Measurements from ENCODE around the gene PROSER3. TPM values are rescaled to one million over a fixed set of nuclear protein-coding genes. Genes with fewer than 3 reads are reported as not detected.

PROSER3 gene
- total RNA-seq, 4 donors from 2014 or later, result 3.7 to 9.7 (median 8.6) TPM

DNA sequence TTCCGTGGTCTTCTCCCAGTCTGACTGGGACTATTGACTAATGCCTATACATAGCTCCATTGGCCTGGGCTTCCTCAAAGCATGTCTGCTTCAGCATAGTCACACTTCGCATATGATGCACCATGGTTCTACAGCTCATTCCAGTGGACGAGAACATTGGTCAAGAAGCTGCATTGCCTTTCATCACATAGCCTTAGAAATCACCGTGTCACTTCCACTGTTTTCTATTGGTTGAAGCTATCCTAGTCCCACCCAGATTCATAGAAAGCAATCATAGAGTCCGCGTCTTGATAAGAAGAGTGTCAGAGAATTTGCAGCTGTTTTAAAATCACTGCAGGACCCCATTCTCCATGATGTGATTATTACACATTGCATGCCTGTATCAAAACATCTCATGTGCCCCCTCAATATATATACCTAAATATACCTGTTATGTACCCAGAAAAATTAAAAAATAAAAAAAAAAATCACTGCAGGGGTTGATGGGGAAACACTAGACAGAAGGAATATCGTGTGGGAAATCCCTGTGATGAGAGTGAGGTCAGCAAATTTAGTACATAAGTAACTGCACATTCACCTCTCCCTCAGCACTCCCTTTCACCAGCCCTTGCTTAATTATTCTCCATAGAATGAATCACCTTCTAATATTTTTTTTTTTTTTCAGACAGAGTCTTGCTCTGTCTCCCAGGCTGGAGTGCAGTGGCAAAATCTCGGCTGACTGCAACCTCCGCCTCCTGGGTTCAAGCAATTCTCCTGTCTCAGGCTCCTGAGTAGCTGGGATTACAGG is 15.2 kb downstream of the PROSER3 start:
- H3K27ac ChIP-seq, result no peak overlapping the region
- peaks cover 10 to 31% (median 13%) of the 10 kb centered on the region in 3 donors for H3K4me1 ChIP-seq
- no peak overlapping the region for H3K4me3 ChIP-seq
- no peak for DNase-seq
- no peaks in the 10 kb centered on the region for H3K9me3 ChIP-seq
- TF ChIP-seq POLR2A (IDR thresholded peaks at IDR 0.05), result no peak
- TF ChIP-seq, protein P1, sequence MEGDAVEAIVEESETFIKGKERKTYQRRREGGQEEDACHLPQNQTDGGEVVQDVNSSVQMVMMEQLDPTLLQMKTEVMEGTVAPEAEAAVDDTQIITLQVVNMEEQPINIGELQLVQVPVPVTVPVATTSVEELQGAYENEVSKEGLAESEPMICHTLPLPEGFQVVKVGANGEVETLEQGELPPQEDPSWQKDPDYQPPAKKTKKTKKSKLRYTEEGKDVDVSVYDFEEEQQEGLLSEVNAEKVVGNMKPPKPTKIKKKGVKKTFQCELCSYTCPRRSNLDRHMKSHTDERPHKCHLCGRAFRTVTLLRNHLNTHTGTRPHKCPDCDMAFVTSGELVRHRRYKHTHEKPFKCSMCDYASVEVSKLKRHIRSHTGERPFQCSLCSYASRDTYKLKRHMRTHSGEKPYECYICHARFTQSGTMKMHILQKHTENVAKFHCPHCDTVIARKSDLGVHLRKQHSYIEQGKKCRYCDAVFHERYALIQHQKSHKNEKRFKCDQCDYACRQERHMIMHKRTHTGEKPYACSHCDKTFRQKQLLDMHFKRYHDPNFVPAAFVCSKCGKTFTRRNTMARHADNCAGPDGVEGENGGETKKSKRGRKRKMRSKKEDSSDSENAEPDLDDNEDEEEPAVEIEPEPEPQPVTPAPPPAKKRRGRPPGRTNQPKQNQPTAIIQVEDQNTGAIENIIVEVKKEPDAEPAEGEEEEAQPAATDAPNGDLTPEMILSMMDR (IDR thresholded peaks at IDR 0.05), result no peak
- H3K27me3 ChIP-seq, result no peaks in the 10 kb centered on the region
- 50 to 55% methylated on average over 9 of the region's 9 CpGs for WGBS, 2 donors
- H3K36me3 ChIP-seq, result peaks cover 0 to 20% (median 0%) of the 10 kb centered on the region in 3 donors
- intact Hi-C loops (cut with DNase I), result no loop called here

DNA sequence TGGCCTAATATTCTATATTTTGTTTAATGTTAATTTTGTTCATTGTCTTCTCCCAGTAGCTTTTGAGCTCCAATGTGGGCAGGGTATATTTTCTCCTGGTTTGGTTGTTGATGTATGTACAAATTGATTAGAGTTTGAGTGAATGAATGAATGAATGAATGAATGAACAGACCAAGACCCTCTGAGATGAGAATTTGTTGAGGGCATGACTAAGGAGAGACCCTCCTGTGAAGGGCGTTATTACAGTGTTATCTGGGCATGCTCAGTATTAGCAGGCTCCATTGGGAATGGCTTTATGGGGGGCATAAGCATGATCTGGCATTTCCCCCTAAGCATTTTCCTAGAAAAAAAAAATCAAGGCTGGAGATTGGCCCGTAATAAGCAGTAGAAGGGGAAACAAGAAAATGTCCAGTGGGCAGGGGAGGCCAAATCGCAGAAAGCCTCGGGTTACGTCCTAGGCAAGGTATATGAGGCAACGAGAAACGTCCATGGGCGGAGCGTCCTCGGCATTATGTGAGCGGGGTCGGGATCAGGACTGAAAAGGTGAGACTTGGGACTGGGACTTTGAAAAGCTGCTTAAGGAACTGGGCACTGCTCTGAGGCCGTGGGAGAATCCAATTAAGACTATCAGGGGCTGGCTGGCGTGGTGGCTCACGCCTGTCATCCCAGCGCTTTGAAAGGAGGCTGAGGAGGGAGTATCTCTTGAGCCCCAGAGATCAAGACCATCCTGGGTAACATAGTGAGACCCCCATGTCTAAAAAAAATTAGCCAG is 16.5 kb downstream of the PROSER3 start:
- H3K27me3 ChIP-seq, result no peaks in the 10 kb centered on the region
- intact Hi-C loops (cut with DNase I), result no loop called here
- TF ChIP-seq, protein P1 (IDR thresholded peaks at IDR 0.05), result no peak
- no peak for TF ChIP-seq POLR2A (IDR thresholded peaks at IDR 0.05)
- peak overlapping the region; percentile 68 to 92 (median 84) for H3K4me3 ChIP-seq
- peaks cover 10 to 31% (median 13%) of the 10 kb centered on the region in 3 donors for H3K4me1 ChIP-seq
- peaks cover 0 to 16% (median 0%) of the 10 kb centered on the region in 3 donors for H3K36me3 ChIP-seq
- no peak overlapping the region for H3K27ac ChIP-seq
- no peak for DNase-seq
- 36 to 52% methylated on average over 16 of the region's 16 CpGs for WGBS, 2 donors
- H3K9me3 ChIP-seq, result no peaks in the 10 kb centered on the region

DNA sequence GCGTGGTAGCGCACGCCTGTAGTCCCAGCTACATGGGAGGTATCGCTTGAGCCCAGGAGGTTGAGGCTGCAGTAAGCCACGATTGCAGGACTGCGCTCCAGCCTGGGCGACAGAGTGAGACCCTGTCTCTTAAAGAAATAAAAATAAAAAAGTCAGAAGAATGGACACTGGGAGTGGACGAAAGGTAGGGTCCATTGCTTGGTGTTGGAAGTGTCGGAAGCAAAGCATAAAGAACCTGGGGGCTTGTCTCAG is 17.0 kb downstream of the PROSER3 start:
- intact Hi-C loops (cut with DNase I), result no loop called here
- Histone ChIP-seq H3K9me3 (no peaks in the 10 kb centered on the region), H3K27me3 (no peaks in the 10 kb centered on the region), H3K27ac (no peak overlapping the region), H3K4me3 (peak overlapping the region; percentile 68 to 92 (median 84)), H3K36me3 (peaks cover 0 to 18% (median 0%) of the 10 kb centered on the region in 3 donors), H3K4me1 (peaks cover 10 to 31% (median 13%) of the 10 kb centered on the region in 3 donors)
- DNase-seq, result no peak
- no peak for TF ChIP-seq POLR2A (IDR thresholded peaks at IDR 0.05)
- TF ChIP-seq, protein P1 (IDR thresholded peaks at IDR 0.05), result no peak
- WGBS, 2 donors, result 23 to 26% methylated on average over 9 of the region's 9 CpGs

DNA sequence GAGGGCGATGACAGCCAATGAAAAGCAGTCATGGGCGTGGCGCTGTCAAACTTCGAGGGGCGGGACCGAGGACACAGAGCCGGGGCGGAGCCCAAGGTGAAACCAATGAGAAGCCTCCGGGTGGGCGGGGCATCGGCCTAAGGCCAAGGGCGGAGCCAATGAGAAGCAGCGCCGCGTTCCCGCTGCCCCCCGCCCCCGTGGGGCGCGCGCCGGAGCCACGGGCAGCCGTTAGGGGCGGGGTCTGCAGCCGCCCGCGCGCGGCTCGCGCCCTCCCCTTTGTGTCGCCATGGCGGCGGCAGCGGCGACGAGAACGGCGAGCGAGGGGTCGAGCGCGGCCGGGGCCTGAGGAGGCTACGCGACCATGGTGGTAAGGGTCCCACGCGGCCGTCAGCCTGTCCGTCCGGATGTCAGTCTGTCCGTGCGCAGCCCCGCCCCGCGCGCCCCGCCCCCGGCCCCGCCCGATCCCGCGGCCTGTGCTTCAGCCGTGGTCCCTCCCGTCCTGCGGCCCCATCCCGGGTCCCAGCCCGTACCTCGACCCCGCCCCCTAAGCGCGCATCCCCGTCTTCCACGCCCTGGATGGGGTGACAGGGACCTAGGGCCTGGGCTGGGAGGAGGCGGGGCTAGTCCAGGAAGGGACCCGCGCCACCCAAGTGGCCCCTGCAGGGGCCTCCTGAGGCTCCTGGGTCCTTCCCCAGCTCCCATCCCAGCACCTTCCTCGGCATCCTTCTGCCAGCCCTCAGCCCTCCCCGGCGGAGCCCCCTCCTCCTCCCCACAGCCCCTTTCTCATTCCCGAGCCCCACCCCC is 17.5 kb downstream of the PROSER3 start, which contains the start of gene ARHGAP33:
TSS of gene ARHGAP33 (plus strand) at position 267 of the 804 bp plus-strand sequence. CDS start at position 362, 95 bp downstream.
- Histone ChIP-seq H3K36me3 (peaks cover 0 to 24% (median 0%) of the 10 kb centered on the region in 3 donors), H3K27me3 (no peaks in the 10 kb centered on the region), H3K4me1 (peaks cover 10 to 31% (median 13%) of the 10 kb centered on the region in 3 donors), H3K4me3 (peak within 1 kb of the TSS; percentile 68 to 92 (median 84)), H3K27ac (peak within 1 kb of the TSS; percentile 59 to 76 (median 68)), H3K9me3 (no peaks in the 10 kb centered on the region)
- intact Hi-C loops (cut with DNase I), result no loop called here
- DNase-seq, result peak; percentile 88
- WGBS, 2 donors, result 0% methylated on average over 14 to 21 of the region's 82 CpGs
- TF ChIP-seq, protein P1 (IDR thresholded peaks at IDR 0.05), result no peak
- no peak for TF ChIP-seq POLR2A (IDR thresholded peaks at IDR 0.05)
